Activated naive CD4-positive, alpha-beta T cell treated with anti-CD3 and anti-CD28 coated beads, Interleukin-2, amount 50 U/mL, for 24 hours (primary cell): ENCODE results near the gene RBM19.

Experiments used
- H3K27ac Mint-ChIP-seq: one replicate; pipeline ENCODE4 v1.8.0; 2021; ENCODE audit warnings: mild to moderate bottlenecking, mixed read lengths
- H3K27me3 Mint-ChIP-seq: one replicate; pipeline ENCODE4 v1.8.0; 2021; ENCODE audit warnings: mixed read lengths
- H3K36me3 Mint-ChIP-seq: one replicate; pipeline ENCODE4 v1.8.0; 2021; ENCODE audit warnings: mixed read lengths
- H3K4me1 Mint-ChIP-seq: one replicate; pipeline ENCODE4 v1.8.0; 2021; ENCODE audit warnings: mixed read lengths
- H3K4me3 Mint-ChIP-seq: one replicate; pipeline ENCODE4 v1.8.0; 2021; ENCODE audit warnings: mild to moderate bottlenecking, mixed read lengths
- H3K9me3 Mint-ChIP-seq: one replicate; pipeline ENCODE4 v1.8.0; 2021; ENCODE audit warnings: mixed read lengths

Gene RBM19

GRCh38 chr12:113802000-113802749 lies 163.9 kb downstream of the RBM19 start:
- no peak overlapping the region for H3K27ac Mint-ChIP-seq
- H3K36me3 Mint-ChIP-seq: peaks cover 6% of the 10 kb centered on the region
- peaks cover 7% of the 10 kb centered on the region for H3K9me3 Mint-ChIP-seq

GRCh38 chr12:113800201-113800600 lies 165.9 kb downstream of the RBM19 start:
- Mint-ChIP-seq H3K4me1 (no peaks in the 10 kb centered on the region), H3K9me3 (no peaks in the 10 kb centered on the region), H3K36me3 (peaks cover 2% of the 10 kb centered on the region), H3K4me3 (no peak overlapping the region), H3K27me3 (no peaks in the 10 kb centered on the region), H3K27ac (no peak overlapping the region)

More at GRCh38 chr12:113802000-113802749, 163.9 kb downstream of the RBM19 start:
- Mint-ChIP-seq H3K4me3 (no peak overlapping the region), H3K27me3 (no peaks in the 10 kb centered on the region), H3K4me1 (no peaks in the 10 kb centered on the region)

GRCh38 chr12:113798552-113798951 lies 167.6 kb downstream of the RBM19 start:
- Mint-ChIP-seq H3K36me3 (peaks cover 2% of the 10 kb centered on the region), H3K4me3 (no peak overlapping the region), H3K27me3 (no peaks in the 10 kb centered on the region), H3K27ac (no peak overlapping the region), H3K4me1 (no peaks in the 10 kb centered on the region), H3K9me3 (no peaks in the 10 kb centered on the region)

GRCh38 chr12:113797535-113797868 lies 168.6 kb downstream of the RBM19 start:
- peaks cover 2% of the 10 kb centered on the region for H3K36me3 Mint-ChIP-seq
- no peaks in the 10 kb centered on the region for H3K9me3 Mint-ChIP-seq
- H3K27ac Mint-ChIP-seq: no peak overlapping the region

GRCh38 chr12:113796852-113797534 lies 169.1 kb downstream of the RBM19 start:
- Mint-ChIP-seq H3K4me1 (no peaks in the 10 kb centered on the region), H3K4me3 (no peak overlapping the region), H3K27ac (no peak overlapping the region), H3K36me3 (peaks cover 2% of the 10 kb centered on the region), H3K9me3 (no peaks in the 10 kb centered on the region), H3K27me3 (no peaks in the 10 kb centered on the region)

More at GRCh38 chr12:113797535-113797868, 168.6 kb downstream of the RBM19 start:
- Mint-ChIP-seq H3K27me3 (no peaks in the 10 kb centered on the region), H3K4me1 (no peaks in the 10 kb centered on the region), H3K4me3 (no peak overlapping the region)

- Mint-ChIP-seq H3K4me3 (no peak overlapping the region), H3K27ac (no peak overlapping the region)
Observed at GRCh38 chr12:113796066-113796827, 169.9 kb downstream of the RBM19 start.

GRCh38 chr12:113795445-113795844 lies 170.7 kb downstream of the RBM19 start:
- no peaks in the 10 kb centered on the region for H3K27me3 Mint-ChIP-seq
- no peaks in the 10 kb centered on the region for H3K4me1 Mint-ChIP-seq
- no peak overlapping the region for H3K27ac Mint-ChIP-seq
- H3K4me3 Mint-ChIP-seq: no peak overlapping the region
- peaks cover 2% of the 10 kb centered on the region for H3K36me3 Mint-ChIP-seq
- H3K9me3 Mint-ChIP-seq: no peaks in the 10 kb centered on the region

More at GRCh38 chr12:113796066-113796827, 169.9 kb downstream of the RBM19 start:
- Mint-ChIP-seq H3K36me3 (peaks cover 2% of the 10 kb centered on the region), H3K9me3 (no peaks in the 10 kb centered on the region), H3K4me1 (no peaks in the 10 kb centered on the region), H3K27me3 (no peaks in the 10 kb centered on the region)

- Mint-ChIP-seq H3K36me3 (peaks cover 4% of the 10 kb centered on the region), H3K4me1 (no peaks in the 10 kb centered on the region), H3K27ac (no peak overlapping the region), H3K9me3 (peaks cover 5% of the 10 kb centered on the region), H3K4me3 (no peak overlapping the region), H3K27me3 (no peaks in the 10 kb centered on the region)
Observed at GRCh38 chr12:113794774-113795173, 171.4 kb downstream of the RBM19 start.

GRCh38 chr12:113793250-113793649 lies 172.9 kb downstream of the RBM19 start:
- H3K4me3 Mint-ChIP-seq: no peak overlapping the region
- H3K4me1 Mint-ChIP-seq: no peaks in the 10 kb centered on the region
- H3K36me3 Mint-ChIP-seq: peaks cover 4% of the 10 kb centered on the region
- no peak overlapping the region for H3K27ac Mint-ChIP-seq
- H3K9me3 Mint-ChIP-seq: peaks cover 5% of the 10 kb centered on the region
- no peaks in the 10 kb centered on the region for H3K27me3 Mint-ChIP-seq

GRCh38 chr12:113792450-113792849 lies 173.7 kb downstream of the RBM19 start:
- Mint-ChIP-seq H3K4me1 (no peaks in the 10 kb centered on the region), H3K36me3 (peaks cover 4% of the 10 kb centered on the region), H3K27me3 (no peaks in the 10 kb centered on the region), H3K4me3 (no peak overlapping the region), H3K27ac (no peak overlapping the region), H3K9me3 (peaks cover 5% of the 10 kb centered on the region)

- peaks cover 2% of the 10 kb centered on the region for H3K36me3 Mint-ChIP-seq
- H3K27me3 Mint-ChIP-seq: peaks cover 4% of the 10 kb centered on the region
- H3K4me1 Mint-ChIP-seq: no peaks in the 10 kb centered on the region
- peaks cover 5% of the 10 kb centered on the region for H3K9me3 Mint-ChIP-seq
- H3K27ac Mint-ChIP-seq: no peak overlapping the region
- H3K4me3 Mint-ChIP-seq: no peak overlapping the region
Observed at GRCh38 chr12:113788020-113788856, 177.9 kb downstream of the RBM19 start.

GRCh38 chr12:113786107-113786506 lies 180.0 kb downstream of the RBM19 start:
- Mint-ChIP-seq H3K36me3 (peaks cover 2% of the 10 kb centered on the region), H3K4me1 (no peaks in the 10 kb centered on the region), H3K9me3 (peaks cover 5% of the 10 kb centered on the region), H3K27me3 (peaks cover 17% of the 10 kb centered on the region), H3K27ac (no peak overlapping the region), H3K4me3 (no peak overlapping the region)

GRCh38 chr12:113783811-113784210 lies 182.3 kb downstream of the RBM19 start:
- no peak overlapping the region for H3K27ac Mint-ChIP-seq
- no peaks in the 10 kb centered on the region for H3K4me1 Mint-ChIP-seq
- H3K36me3 Mint-ChIP-seq: no peaks in the 10 kb centered on the region
- H3K9me3 Mint-ChIP-seq: peaks cover 4% of the 10 kb centered on the region
- H3K4me3 Mint-ChIP-seq: no peak overlapping the region
- H3K27me3 Mint-ChIP-seq: peaks cover 28% of the 10 kb centered on the region

GRCh38 chr12:113782873-113783272 lies 183.3 kb downstream of the RBM19 start:
- no peak overlapping the region for H3K27ac Mint-ChIP-seq
- no peak overlapping the region for H3K4me3 Mint-ChIP-seq
- no peaks in the 10 kb centered on the region for H3K4me1 Mint-ChIP-seq
- H3K9me3 Mint-ChIP-seq: peaks cover 4% of the 10 kb centered on the region
- no peaks in the 10 kb centered on the region for H3K36me3 Mint-ChIP-seq
- peaks cover 32% of the 10 kb centered on the region for H3K27me3 Mint-ChIP-seq
